ENCODE results near the gene MED13. TPM values are rescaled to one million over a fixed set of nuclear protein-coding genes. Genes with fewer than 3 reads are reported as not detected.

The MED13 gene
- total RNA-seq, 4 donors from 2014 or later, result 34.5 to 64.9 (median 52.0) TPM

GRCh38 chr17:62049299-62049698 lies 15.8 kb downstream of the MED13 start:
- Histone ChIP-seq H3K36me3 (peaks cover 0 to 69% of the 10 kb centered on the region in 2 donors), H3K27ac (no peak overlapping the region), H3K4me3 (no peak overlapping the region), H3K27me3 (no peaks in the 10 kb centered on the region), H3K4me1 (peaks cover 4 to 41% (median 4%) of the 10 kb centered on the region in 3 donors), H3K9me3 (no peaks in the 10 kb centered on the region)
- TF ChIP-seq, protein P1, sequence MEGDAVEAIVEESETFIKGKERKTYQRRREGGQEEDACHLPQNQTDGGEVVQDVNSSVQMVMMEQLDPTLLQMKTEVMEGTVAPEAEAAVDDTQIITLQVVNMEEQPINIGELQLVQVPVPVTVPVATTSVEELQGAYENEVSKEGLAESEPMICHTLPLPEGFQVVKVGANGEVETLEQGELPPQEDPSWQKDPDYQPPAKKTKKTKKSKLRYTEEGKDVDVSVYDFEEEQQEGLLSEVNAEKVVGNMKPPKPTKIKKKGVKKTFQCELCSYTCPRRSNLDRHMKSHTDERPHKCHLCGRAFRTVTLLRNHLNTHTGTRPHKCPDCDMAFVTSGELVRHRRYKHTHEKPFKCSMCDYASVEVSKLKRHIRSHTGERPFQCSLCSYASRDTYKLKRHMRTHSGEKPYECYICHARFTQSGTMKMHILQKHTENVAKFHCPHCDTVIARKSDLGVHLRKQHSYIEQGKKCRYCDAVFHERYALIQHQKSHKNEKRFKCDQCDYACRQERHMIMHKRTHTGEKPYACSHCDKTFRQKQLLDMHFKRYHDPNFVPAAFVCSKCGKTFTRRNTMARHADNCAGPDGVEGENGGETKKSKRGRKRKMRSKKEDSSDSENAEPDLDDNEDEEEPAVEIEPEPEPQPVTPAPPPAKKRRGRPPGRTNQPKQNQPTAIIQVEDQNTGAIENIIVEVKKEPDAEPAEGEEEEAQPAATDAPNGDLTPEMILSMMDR (IDR thresholded peaks at IDR 0.05), result no peak
- TF ChIP-seq EP300 (IDR thresholded peaks at IDR 0.05) (no peak), POLR2A (IDR thresholded peaks at IDR 0.05) (no peak)
- WGBS, 2 donors (ENCODE audit: low coverage in 1 of 2), result 89 to 100% methylated on average over 3 of the region's 5 CpGs
- ATAC-seq, result no peak

DNA sequence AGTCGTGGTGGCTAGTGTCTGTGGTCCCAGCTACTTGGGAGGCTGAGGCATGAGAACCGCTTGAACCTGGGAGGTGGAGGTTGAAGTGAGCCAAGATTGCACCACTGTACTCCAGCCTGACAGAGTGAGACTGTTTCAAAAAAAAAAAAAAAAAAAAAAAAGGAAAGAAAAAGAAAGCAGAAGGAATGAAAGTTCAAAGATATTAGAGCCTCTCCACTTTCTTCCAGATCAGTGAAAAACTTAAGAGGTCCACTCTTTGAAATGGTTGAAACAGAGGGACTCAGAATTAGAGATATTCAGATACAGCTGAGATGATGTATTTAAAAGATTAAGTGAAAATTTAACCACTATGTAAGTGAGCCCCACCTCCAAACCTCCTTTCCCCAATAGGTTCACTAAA lies 16.8 kb downstream of the MED13 start:
- H3K27ac ChIP-seq, result no peak overlapping the region
- TF ChIP-seq, protein P1 (IDR thresholded peaks at IDR 0.05), result no peak
- H3K27me3 ChIP-seq, result no peaks in the 10 kb centered on the region
- H3K4me1 ChIP-seq, result peaks cover 4 to 42% (median 4%) of the 10 kb centered on the region in 3 donors
- 100% methylated on average over 1 of the region's 2 CpGs; no CpG with 5 or more reads in 1 of the 2 donors for WGBS, 2 donors (ENCODE audit: low coverage in 1 of 2)
- H3K36me3 ChIP-seq, result peaks cover 0 to 69% of the 10 kb centered on the region in 2 donors
- no peak for ATAC-seq
- no peaks in the 10 kb centered on the region for H3K9me3 ChIP-seq
- no peak overlapping the region for H3K4me3 ChIP-seq

DNA sequence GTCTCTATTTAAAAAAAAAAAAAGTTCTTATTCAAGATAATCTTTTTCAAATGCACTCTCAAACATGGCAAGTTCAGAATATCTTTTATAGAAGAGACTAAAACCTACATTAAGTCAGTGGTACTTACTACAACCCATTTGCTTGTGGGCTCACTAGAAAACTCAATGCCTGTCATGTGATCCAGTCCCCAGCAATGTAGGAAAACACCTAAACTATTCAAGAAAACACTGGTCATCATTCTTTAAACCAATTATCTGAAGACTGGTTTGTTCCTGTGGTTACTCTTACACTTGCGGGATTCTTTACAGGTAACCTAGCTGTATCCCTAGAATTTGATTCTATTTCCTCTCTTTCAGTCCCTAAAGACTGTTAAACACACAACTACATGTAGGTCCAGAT lies 19.6 kb downstream of the MED13 start:
- H3K36me3 ChIP-seq, result peaks cover 0 to 70% of the 10 kb centered on the region in 2 donors
- H3K9me3 ChIP-seq, result no peaks in the 10 kb centered on the region
- H3K27ac ChIP-seq, result no peak overlapping the region
- WGBS, 2 donors (ENCODE audit: low coverage in 1 of 2), result 100% methylated on average over 1 of the region's 1 CpG
- no peaks in the 10 kb centered on the region for H3K27me3 ChIP-seq
- no peak overlapping the region for H3K4me3 ChIP-seq
- TF ChIP-seq POLR2A (IDR thresholded peaks at IDR 0.05) (no peak), POLR2AphosphoS5 (IDR thresholded peaks at IDR 0.05) (no peak), EP300 (IDR thresholded peaks at IDR 0.05) (no peak)
- TF ChIP-seq, protein P1 (IDR thresholded peaks at IDR 0.05), result no peak
- no peak for ATAC-seq
- peaks cover 0 to 34% (median 0%) of the 10 kb centered on the region in 3 donors for H3K4me1 ChIP-seq

DNA sequence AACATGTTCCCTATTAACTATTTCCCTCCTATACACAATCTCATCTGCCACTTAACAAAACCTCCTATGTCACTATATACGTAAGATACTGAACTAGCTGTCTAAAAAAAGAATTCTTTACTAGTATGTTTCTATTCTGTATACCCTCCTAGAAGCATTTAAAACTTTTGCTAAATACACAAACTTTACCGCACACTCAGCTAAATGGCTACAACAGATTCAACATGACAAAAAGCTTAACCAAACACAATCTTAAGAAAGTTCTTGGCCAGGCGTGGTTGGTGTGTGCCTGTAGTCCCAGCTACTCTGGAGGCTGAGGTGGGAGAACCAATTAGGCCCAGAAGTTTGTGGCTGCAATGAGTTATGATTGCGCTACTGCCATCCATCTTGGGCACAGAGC lies 20.0 kb downstream of the MED13 start:
- ATAC-seq, result no peak
- TF ChIP-seq, protein P1 (IDR thresholded peaks at IDR 0.05), result no peak
- no peak for TF ChIP-seq POLR2A (IDR thresholded peaks at IDR 0.05)
- TF ChIP-seq EP300 (IDR thresholded peaks at IDR 0.05), result no peak
- no peak for TF ChIP-seq POLR2AphosphoS5 (IDR thresholded peaks at IDR 0.05)
- peaks cover 0 to 38% (median 0%) of the 10 kb centered on the region in 3 donors for H3K4me1 ChIP-seq
- H3K36me3 ChIP-seq, result peaks cover 0 to 66% of the 10 kb centered on the region in 2 donors
- H3K4me3 ChIP-seq, result no peak overlapping the region
- no peak overlapping the region for H3K27ac ChIP-seq
- no peaks in the 10 kb centered on the region for H3K27me3 ChIP-seq
- WGBS, 2 donors (ENCODE audit: low coverage in 1 of 2), result 93 to 97% methylated on average over 3 to 4 of the region's 4 CpGs
- H3K9me3 ChIP-seq, result no peaks in the 10 kb centered on the region

GRCh38 chr17:62043602-62044001 lies 21.5 kb downstream of the MED13 start:
- H3K4me3 ChIP-seq, result no peak overlapping the region
- no peaks in the 10 kb centered on the region for H3K9me3 ChIP-seq
- TF ChIP-seq POLR2AphosphoS5 (IDR thresholded peaks at IDR 0.05), result no peak
- H3K27ac ChIP-seq, result no peak overlapping the region
- no peak for ATAC-seq
- peaks cover 0 to 38% (median 0%) of the 10 kb centered on the region in 3 donors for H3K4me1 ChIP-seq
- peaks cover 0 to 62% of the 10 kb centered on the region in 2 donors for H3K36me3 ChIP-seq
- no peaks in the 10 kb centered on the region for H3K27me3 ChIP-seq

Data from gastroesophageal sphincter (tissue), 4 donors.